A375 (cell line): ENCODE data around the gene HPCAL1. TPM values are rescaled to one million over a fixed set of nuclear protein-coding genes. Genes with fewer than 3 reads are reported as not detected.

ENCODE experiments used
- small RNA-seq: library from RNA; depleted of rRNA; stranded (forward); fragments of <200 nt; gene quantifications from one replicate; pipeline ENCODE3, GENCODE V24; 2014
- total RNA-seq: library from RNA; depleted of rRNA; stranded (reverse); fragments of >200 nt; shearing (Covaris generic); gene quantifications from 2 replicates; pipeline ENCODE4 v1.2.3, GENCODE V29; 2014; rRNA removed

HPCAL1 gene
- 221 and 242 TPM in 2 replicates for total RNA-seq

DNA sequence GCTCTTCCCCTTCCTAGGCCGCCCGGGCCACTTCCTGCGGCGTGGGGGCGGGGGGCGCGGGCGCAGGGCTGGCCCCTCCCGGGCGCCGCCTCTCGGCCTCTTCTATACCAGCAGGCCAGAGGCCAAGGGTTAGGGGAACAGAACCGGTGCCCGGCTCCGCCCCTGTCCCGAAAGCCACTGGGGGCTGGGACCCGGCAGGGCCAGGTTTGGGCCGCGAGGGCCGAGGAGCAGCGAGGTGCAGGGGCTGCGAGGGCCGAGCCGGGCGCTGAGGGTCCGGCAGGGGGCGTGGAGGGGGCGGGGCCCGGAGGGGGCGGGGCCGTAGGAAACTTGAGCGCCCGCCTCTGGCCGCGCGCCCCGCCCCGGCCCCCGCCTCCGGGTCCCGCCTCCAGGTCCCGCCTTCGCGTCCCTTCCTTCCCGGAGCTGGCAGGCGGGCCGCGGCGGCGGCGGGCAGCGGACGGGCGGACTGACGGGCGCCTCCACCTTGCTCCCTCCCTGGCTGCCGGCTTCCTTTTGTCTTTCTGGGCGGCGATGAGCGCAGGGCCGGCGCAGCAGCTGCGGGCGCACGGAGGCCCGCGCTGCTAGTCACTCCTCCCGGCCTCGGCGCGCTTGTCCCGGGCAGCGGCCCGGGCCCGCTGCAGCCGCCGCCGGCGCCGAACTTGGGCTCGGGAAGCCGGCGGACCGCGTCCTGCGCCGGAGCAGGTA lies at the start of gene HPCAL1:
Gene HPCAL1, plus strand, starts transcription at position 426 of the 702 bp plus-strand sequence. CDS start 116,854 bp downstream, outside the sequence.

DNA sequence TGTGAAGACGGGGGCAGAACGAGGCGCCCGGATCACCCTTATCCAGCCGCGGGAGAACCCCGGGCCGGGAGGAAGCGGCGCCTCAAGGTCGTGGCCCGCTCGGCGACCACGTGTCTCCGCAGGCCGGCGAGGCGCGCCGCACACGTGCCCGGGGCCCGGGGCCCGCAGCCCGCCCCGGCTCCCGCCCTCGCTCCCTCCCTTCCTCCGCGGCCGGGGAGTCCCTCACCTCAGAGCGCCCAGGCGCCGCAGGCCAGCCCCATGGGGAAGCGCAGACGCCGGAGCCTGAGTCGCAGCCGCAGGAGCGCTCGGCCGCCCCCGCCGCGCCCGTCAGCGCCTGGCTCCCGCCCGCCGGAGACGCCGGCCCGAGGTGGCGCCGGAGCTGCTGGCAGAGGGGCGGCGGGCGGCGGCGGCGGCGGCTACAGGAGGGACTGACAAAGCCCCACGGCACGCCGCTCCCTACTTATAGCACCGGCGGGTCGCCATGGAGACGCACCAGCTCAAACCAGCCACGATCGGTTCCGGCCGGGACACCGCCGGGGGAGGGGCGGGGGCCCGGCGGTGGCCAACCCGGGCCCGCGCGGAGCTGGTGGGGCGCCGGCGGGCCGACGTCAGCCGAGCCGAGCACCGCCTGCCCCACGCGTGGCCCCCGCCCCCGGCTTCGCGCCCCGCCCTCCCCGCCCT lies 145.3 kb downstream of the HPCAL1 start, which contains the start of gene ODC1:
Gene ODC1, minus strand, starts transcription at position 433 of the 681 bp plus-strand sequence. CDS start 3,295 bp downstream, outside the sequence.

Small RNAs within 50 kb of the gene (small RNA-seq; reads per million reads assigned to genes)
- not detected for gene RF00432
- gene RN7SL66P, result not detected
- 1.5 reads per million, percentile 68 among the genes with 10 or more reads in this experiment for gene SNORA80B

Other genes with a start within 250 kb of the HPCAL1 start
- gene CYS1, start 222.5 kb upstream of the HPCAL1 start, total RNA-seq, result 0.13 and 1.7 TPM in 2 replicates
- 144 and 217 TPM in 2 replicates for gene RRM2, start 180.2 kb upstream of the HPCAL1 start, total RNA-seq
- gene ODC1, start 145.4 kb downstream of the HPCAL1 start, total RNA-seq, result 43.9 and 47.7 TPM in 2 replicates